ENCODE data around the gene SF3A1. TPM values are rescaled to one million over a fixed set of nuclear protein-coding genes. Genes with fewer than 3 reads are reported as not detected.

Gene SF3A1
- total RNA-seq, 1 experiment from 2014 or later = 272 TPM

DNA sequence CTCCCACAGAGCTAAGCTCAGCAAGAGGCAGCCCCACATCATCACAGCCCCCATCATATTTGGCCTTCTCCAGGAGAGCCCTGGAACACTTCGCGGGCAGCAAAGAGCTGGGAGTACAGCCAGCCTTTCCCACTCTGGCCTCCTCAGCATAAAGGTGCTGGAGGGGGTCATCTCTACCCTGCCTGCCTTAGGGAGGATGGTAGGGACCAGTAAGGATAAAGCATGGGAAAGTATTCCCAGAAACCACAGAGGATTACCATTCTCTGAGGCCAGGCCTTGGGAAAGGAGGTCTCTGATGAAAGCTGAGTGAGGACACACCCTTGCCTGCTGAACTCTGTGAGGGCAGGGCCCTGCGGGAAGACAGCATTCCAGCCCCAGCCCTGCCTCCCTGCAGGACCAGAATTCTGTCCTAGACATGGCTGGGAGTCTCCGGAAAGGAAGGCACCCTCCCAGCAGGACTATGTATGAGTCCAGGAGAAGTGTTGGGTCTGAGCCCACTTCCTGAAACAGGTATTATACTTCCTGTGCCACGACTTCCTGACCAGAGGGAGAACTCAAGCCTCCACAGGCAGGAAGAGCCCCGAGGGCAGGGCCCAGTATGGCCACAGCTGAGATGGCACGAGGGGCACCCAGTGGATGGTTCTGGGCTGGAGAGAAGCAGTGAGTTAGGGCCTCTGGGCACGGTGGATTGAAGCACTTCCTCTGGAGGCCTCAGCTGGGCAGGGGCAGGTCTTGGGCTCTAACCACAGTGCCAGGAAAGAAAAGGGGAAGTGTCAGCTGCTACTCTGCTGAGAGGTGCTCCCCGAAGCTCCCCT lies 54.5 kb downstream of the SF3A1 start:
- DNase-seq (ENCODE audit: low spot score) = no peak
- Mint-ChIP-seq H3K27ac (peak overlapping the region; percentile 58; the same call in 1 of the 2 replicates), H3K4me3 (no peak overlapping the region), H3K27me3 (ENCODE audit: low read depth) (no peaks in the 10 kb centered on the region), H3K4me1 (no peaks in the 10 kb centered on the region), H3K9me3 (no peaks in the 10 kb centered on the region), H3K36me3 (no peaks in the 10 kb centered on the region; the same call in 1 of the 2 replicates)
- ChIA-PET CTCF (interaction anchor here (0.5 to 7.9 kb wide), 7 partner anchors 13 to 932 kb away, joined by 3 to 57 read pairs (median 4); partner anchors contain the start of genes CASTOR1 and RNF215), POLR2A (no interaction called here)
- no peak for ATAC-seq
- no peak for TF ChIP-seq NFE2L1 (CRISPR knock-in tag; IDR thresholded peaks at IDR 0.05)
- no peak for TF ChIP-seq NR3C1 (CRISPR knock-in tag; conservative IDR thresholded peaks at IDR 0.05; ENCODE audit: low read depth)
- TF ChIP-seq ZNF396 (CRISPR knock-in tag; IDR thresholded peaks at IDR 0.05; ENCODE audit: borderline replicate concordance) = no peak
- TF ChIP-seq, protein P1, sequence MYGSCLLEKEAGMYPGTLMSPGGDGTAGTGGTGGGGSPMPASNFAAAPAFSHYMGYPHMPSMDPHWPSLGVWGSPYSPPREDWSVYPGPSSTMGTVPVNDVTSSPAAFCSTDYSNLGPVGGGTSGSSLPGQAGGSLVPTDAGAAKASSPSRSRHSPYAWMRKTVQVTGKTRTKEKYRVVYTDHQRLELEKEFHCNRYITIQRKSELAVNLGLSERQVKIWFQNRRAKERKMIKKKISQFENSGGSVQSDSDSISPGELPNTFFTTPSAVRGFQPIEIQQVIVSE (CRISPR knock-in tag; IDR thresholded peaks at IDR 0.05; ENCODE audit: borderline replicate concordance) = no peak
- no peak for TF ChIP-seq RORB (CRISPR knock-in tag; IDR thresholded peaks at IDR 0.05)
- no peak for TF ChIP-seq SMAD4 (CRISPR knock-in tag; IDR thresholded peaks at IDR 0.05)

DNA sequence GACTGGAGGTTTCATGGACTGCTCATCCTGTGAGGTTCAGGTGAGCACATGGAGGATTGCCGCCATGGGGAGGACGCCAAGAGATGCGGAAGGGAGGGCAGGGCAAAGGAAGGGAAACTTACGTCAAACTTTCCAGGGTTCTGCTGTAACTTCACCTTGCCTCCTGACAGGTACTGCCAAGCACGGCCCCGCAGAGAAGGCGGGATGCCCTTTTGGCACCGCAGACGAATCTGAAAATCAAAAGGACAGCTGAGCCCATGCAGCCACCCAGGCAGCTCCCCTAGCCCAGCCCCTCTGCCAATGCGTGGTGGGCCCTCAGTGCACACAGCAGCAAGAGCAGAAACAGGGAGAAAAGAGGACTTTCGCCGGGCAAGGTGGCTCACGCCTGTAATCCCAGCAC lies 57.4 kb downstream of the SF3A1 start:
- CTCF ChIA-PET = interaction anchor here (1.3 to 7.9 kb wide), 2 partner anchors 10 to 58 kb away, joined by 3 to 57 read pairs; partner anchors contain the start of genes CASTOR1, CCDC157 and SF3A1
- POLR2A ChIA-PET = interaction anchor here (0.8 kb wide), 1 partner anchor 9 kb away, joined by 4 read pairs; the partner anchor contains the start of gene CASTOR1
- ATAC-seq = no peak
- H3K9me3 Mint-ChIP-seq = no peaks in the 10 kb centered on the region
- no peak overlapping the region for H3K4me3 Mint-ChIP-seq
- no peaks in the 10 kb centered on the region; the same call in 1 of the 2 replicates for H3K36me3 Mint-ChIP-seq
- no peak for DNase-seq (ENCODE audit: low spot score)
- H3K27me3 Mint-ChIP-seq (ENCODE audit: low read depth) = no peaks in the 10 kb centered on the region
- no peaks in the 10 kb centered on the region for H3K4me1 Mint-ChIP-seq
- H3K27ac Mint-ChIP-seq = no peak overlapping the region
- TF ChIP-seq ELF4 (CRISPR knock-in tag; IDR thresholded peaks at IDR 0.05; ENCODE audit: low read depth) (no peak), RORB (CRISPR knock-in tag; IDR thresholded peaks at IDR 0.05) (no peak), ZNF232 (CRISPR knock-in tag; IDR thresholded peaks at IDR 0.05) (no peak), FOXK1 (CRISPR knock-in tag; IDR thresholded peaks at IDR 0.05) (no peak), ZNF416 (CRISPR knock-in tag; IDR thresholded peaks at IDR 0.05) (no peak), ZNF263 (CRISPR knock-in tag; IDR thresholded peaks at IDR 0.05; ENCODE audit: low read depth) (no peak), CREM (CRISPR knock-in tag; IDR thresholded peaks at IDR 0.05) (no peak), ZNF317 (CRISPR knock-in tag; IDR thresholded peaks at IDR 0.05; ENCODE audit: borderline replicate concordance, low read depth) (no peak)
- TF ChIP-seq, protein P2, sequence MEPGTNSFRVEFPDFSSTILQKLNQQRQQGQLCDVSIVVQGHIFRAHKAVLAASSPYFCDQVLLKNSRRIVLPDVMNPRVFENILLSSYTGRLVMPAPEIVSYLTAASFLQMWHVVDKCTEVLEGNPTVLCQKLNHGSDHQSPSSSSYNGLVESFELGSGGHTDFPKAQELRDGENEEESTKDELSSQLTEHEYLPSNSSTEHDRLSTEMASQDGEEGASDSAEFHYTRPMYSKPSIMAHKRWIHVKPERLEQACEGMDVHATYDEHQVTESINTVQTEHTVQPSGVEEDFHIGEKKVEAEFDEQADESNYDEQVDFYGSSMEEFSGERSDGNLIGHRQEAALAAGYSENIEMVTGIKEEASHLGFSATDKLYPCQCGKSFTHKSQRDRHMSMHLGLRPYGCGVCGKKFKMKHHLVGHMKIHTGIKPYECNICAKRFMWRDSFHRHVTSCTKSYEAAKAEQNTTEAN (CRISPR knock-in tag; IDR thresholded peaks at IDR 0.05) = no peak
- TF ChIP-seq, protein P3, sequence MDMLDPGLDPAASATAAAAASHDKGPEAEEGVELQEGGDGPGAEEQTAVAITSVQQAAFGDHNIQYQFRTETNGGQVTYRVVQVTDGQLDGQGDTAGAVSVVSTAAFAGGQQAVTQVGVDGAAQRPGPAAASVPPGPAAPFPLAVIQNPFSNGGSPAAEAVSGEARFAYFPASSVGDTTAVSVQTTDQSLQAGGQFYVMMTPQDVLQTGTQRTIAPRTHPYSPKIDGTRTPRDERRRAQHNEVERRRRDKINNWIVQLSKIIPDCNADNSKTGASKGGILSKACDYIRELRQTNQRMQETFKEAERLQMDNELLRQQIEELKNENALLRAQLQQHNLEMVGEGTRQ (CRISPR knock-in tag; IDR thresholded peaks at IDR 0.05) = no peak
- TF ChIP-seq, protein P4, sequence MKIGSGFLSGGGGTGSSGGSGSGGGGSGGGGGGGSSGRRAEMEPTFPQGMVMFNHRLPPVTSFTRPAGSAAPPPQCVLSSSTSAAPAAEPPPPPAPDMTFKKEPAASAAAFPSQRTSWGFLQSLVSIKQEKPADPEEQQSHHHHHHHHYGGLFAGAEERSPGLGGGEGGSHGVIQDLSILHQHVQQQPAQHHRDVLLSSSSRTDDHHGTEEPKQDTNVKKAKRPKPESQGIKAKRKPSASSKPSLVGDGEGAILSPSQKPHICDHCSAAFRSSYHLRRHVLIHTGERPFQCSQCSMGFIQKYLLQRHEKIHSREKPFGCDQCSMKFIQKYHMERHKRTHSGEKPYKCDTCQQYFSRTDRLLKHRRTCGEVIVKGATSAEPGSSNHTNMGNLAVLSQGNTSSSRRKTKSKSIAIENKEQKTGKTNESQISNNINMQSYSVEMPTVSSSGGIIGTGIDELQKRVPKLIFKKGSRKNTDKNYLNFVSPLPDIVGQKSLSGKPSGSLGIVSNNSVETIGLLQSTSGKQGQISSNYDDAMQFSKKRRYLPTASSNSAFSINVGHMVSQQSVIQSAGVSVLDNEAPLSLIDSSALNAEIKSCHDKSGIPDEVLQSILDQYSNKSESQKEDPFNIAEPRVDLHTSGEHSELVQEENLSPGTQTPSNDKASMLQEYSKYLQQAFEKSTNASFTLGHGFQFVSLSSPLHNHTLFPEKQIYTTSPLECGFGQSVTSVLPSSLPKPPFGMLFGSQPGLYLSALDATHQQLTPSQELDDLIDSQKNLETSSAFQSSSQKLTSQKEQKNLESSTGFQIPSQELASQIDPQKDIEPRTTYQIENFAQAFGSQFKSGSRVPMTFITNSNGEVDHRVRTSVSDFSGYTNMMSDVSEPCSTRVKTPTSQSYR (CRISPR knock-in tag; IDR thresholded peaks at IDR 0.05) = no peak
- TF ChIP-seq, protein P5, sequence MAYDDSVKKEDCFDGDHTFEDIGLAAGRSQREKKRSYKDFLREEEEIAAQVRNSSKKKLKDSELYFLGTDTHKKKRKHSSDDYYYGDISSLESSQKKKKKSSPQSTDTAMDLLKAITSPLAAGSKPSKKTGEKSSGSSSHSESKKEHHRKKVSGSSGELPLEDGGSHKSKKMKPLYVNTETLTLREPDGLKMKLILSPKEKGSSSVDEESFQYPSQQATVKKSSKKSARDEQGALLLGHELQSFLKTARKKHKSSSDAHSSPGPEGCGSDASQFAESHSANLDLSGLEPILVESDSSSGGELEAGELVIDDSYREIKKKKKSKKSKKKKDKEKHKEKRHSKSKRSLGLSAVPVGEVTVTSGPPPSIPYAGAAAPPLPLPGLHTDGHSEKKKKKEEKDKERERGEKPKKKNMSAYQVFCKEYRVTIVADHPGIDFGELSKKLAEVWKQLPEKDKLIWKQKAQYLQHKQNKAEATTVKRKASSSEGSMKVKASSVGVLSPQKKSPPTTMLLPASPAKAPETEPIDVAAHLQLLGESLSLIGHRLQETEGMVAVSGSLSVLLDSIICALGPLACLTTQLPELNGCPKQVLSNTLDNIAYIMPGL (CRISPR knock-in tag; IDR thresholded peaks at IDR 0.05) = no peak
- TF ChIP-seq, protein P6, sequence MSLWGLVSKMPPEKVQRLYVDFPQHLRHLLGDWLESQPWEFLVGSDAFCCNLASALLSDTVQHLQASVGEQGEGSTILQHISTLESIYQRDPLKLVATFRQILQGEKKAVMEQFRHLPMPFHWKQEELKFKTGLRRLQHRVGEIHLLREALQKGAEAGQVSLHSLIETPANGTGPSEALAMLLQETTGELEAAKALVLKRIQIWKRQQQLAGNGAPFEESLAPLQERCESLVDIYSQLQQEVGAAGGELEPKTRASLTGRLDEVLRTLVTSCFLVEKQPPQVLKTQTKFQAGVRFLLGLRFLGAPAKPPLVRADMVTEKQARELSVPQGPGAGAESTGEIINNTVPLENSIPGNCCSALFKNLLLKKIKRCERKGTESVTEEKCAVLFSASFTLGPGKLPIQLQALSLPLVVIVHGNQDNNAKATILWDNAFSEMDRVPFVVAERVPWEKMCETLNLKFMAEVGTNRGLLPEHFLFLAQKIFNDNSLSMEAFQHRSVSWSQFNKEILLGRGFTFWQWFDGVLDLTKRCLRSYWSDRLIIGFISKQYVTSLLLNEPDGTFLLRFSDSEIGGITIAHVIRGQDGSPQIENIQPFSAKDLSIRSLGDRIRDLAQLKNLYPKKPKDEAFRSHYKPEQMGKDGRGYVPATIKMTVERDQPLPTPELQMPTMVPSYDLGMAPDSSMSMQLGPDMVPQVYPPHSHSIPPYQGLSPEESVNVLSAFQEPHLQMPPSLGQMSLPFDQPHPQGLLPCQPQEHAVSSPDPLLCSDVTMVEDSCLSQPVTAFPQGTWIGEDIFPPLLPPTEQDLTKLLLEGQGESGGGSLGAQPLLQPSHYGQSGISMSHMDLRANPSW (CRISPR knock-in tag; conservative IDR thresholded peaks at IDR 0.05; ENCODE audit: low read depth) = no peak
- TF ChIP-seq, protein P1 (CRISPR knock-in tag; IDR thresholded peaks at IDR 0.05; ENCODE audit: borderline replicate concordance) = no peak
- TF ChIP-seq, protein P7, sequence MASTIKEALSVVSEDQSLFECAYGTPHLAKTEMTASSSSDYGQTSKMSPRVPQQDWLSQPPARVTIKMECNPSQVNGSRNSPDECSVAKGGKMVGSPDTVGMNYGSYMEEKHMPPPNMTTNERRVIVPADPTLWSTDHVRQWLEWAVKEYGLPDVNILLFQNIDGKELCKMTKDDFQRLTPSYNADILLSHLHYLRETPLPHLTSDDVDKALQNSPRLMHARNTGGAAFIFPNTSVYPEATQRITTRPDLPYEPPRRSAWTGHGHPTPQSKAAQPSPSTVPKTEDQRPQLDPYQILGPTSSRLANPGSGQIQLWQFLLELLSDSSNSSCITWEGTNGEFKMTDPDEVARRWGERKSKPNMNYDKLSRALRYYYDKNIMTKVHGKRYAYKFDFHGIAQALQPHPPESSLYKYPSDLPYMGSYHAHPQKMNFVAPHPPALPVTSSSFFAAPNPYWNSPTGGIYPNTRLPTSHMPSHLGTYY (CRISPR knock-in tag; IDR thresholded peaks at IDR 0.05) = no peak
